COLO829 (cell line): ENCODE data around the gene ECT2.
"Not testable (repeated sequence)": the region's sequence is repeated elsewhere in the genome, so short reads cannot be mapped to it uniquely, and the experiment has no call there.

Experiments
- DNase-seq: peaks from one replicate; pipeline ENCODE4 v3.0.0; 2012; ENCODE audit warnings: low spot score

ECT2 gene

GRCh38 chr3:172739462-172739861 is 11.1 kb upstream of the ECT2 start:
- no peak for DNase-seq

DNA sequence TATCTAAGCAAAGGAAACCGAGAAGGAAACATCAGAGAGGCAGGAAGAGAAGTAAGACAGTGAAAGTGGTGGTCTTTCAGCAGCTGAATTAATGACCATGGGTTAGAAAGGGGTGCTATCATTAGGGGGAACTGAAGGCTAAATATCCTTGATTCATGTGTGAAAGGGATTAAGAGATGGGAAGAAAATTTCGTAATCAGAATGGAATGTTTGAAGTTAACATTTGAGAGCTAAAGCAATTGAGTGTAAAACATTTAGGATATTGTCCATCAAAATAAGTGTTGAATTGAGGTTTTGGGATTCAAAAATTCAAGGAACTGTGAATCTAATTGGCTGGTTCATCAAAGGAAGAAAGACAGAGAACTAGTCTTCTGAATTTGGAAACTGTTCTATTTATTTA is 4.1 kb upstream of the ECT2 start:
- no peak for DNase-seq

DNA sequence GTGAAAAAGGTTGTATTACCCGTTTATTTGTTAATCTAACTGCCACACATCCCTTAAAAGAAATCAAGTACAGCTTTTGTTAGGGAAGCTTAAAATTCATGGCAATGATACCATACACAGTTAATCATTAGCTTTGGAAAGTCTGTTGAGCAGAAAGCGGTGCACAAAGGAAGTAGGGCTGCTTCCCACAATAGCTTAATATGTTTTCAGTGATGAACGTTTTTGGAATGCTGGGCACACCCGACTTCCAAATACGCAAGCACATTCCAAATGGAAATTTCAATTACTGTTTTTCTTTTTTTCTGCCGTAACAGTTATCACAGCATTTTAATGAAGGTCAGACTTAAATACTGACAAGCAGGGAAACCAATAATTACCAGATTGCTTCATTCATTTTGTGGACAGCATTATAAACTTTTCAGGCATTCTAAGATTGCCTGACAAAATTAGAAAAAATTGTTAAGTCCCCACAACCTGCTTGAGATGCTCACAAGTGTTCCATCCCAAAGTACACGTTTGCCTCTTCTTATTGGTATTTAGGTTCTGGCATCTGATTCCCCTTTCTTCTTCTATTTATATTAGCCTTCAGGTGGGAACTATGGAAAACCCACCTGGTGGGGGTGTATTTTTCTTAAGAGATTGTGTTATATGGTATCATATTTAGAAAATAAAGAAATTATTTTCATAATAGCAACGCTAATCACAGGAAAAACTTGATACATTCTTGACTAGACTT is 1.1 kb upstream of the ECT2 start:
- DNase-seq, result peak; percentile 68

GRCh38 chr3:172750069-172750367 is 508 bp upstream of the ECT2 start:
- no peak for DNase-seq

- DNase-seq, result peak; percentile 31
These were observed 714 bp downstream of the ECT2 start for GRCh38 chr3:172751175-172751704.

GRCh38 chr3:172752651-172753050 is 2.1 kb downstream of the ECT2 start:
- no peak for DNase-seq

DNA sequence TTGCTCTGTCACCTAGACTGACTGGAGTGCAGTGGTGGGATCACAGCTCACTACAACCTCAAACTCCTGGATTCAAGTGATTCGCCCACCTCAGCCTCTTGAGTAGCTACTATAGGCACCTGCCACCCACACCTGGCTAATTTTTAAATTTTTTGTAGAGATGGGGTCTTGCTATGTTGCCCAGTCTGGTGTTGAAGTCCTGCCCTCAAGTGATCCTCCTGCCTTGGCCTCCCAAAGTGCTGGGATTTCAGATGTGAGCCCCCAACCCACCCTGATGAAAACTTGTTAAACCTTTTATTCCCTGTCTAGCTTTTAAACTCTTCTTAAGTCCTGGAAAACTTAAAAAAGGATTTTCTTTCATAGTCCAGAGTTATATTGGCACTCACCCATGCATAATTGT is 2.6 kb downstream of the ECT2 start:
- DNase-seq, result no peak

- not testable (repeated sequence) for DNase-seq
These were observed 9.9 kb downstream of the ECT2 start for GRCh38 chr3:172760416-172760815.

DNA sequence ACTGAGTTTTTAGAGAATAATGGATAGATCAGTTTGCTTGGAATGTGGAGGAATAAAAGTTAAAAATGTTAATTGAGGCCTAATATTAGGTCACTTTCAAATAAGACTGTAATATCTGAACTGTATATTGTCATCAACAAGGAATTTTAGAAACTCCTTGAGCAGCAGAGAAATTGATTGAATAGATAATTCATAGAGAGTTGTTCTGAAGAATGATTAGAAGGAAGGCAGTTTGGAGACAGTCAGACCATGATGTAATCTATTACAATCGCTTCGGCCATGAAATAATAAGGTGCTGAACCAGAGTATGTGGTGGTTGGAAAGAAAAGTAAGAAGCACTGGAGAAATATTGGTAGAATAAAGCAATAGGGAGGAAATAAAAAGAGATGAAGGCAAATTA is 15.7 kb downstream of the ECT2 start:
- DNase-seq, result no peak

GRCh38 chr3:172766718-172767405 is 16.3 kb downstream of the ECT2 start:
- no peak for DNase-seq

GRCh38 chr3:172770382-172770781 is 19.9 kb downstream of the ECT2 start:
- no peak for DNase-seq

DNA sequence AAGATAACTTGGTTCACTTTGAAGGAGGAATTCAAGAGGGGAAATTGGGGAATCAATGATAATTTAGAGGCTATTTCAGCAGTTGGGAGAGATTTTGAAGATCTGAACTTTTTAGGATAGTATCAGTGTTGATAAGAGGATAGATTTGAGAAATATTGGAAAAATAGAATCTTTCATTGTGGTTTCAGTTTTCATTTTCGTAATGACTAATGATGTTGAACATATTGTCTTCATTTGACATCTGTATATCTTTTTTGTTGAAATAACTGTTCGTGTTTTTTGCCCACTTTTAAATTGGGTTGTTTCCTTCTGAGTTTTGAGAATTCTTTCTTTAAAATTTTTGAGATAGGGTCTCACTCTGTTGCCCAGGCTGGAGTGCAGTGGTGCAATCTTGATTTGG is 21.1 kb downstream of the ECT2 start:
- no peak for DNase-seq

- DNase-seq, result no peak
These were observed 25.7 kb downstream of the ECT2 start for GRCh38 chr3:172776049-172776717.

- DNase-seq, result no peak
These were observed 27.4 kb downstream of the ECT2 start for GRCh38 chr3:172777901-172778300.

GRCh38 chr3:172782235-172782634 is 31.7 kb downstream of the ECT2 start:
- DNase-seq, result no peak

DNA sequence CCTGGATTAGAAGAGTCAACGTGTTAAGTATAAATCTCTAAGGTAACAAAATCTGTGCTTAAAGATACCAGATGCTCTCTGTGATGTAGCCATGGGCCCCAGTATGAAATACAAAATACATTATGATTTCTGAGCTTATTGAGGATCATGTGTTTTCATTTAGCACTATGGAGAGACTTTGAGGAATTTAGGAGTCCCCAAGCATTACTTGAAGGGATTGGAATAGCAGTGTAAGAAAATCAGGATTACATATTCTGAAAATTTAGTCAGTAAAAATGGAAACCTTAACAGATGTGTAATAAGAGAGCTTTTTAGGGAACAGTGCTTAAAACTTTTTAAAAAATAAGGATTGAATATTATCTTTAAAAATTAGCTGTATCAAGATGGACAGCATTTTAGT is 35.5 kb downstream of the ECT2 start:
- no peak for DNase-seq

- DNase-seq, result no peak
These were observed 36.5 kb downstream of the ECT2 start for GRCh38 chr3:172787019-172787418.

DNA sequence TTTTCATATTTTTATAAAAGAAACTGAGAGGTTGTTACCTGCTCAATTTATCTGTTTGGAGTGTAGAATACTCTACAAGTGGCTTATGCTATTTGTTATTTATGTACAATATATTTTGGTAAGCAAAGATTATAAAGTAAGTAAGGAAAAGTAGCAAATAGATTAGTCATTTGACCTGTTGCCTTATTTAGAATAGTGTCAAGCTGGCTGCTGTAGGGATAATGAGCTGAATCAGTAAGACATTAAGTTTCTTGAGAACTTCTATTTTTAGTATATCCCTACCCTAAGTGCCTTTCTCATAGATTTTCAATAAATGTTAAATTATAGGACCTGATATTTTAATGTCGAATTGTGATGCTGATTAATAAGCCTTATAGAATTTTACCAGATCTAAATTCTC is 37.2 kb downstream of the ECT2 start:
- no peak for DNase-seq

DNA sequence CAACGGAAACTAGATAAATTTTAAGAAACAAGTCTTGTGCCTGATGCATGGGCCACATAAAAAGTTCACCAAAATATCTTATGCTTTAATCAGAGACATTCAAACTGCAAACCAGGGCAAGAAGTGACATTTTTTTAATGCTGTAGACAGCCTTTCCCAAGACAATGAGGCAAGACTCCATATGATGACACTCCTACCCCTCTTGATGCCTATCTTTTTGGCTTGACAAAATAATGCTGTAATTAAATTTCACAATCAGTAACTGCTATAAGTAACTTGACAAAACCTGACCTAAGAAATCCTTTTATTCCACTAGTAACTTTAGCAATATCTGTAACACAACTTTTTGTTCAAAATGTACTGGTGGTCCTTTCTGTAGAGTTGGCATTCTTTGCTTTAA is 48.7 kb downstream of the ECT2 start:
- no peak for DNase-seq

- no peak for DNase-seq
These were observed 49.6 kb downstream of the ECT2 start for GRCh38 chr3:172800156-172800555.

DNA sequence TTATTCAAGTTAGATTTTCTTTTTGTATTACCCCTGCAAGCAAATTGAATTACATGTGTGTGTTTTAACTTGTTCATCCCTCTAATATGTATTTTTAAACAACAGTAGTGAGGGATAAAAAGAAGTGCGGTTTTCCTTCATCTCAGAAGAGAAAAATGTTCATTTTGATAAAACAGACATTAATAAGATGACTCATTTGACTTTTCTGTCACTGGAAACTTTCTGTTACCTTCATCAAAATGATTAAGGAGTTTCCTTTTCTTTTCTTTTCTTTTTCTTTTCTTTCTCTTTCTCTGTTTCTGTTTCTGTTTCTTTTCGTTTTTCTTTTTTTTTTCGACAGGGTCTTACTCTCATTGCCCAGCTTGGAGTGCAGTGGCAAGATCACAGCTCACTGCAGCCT is 53.0 kb downstream of the ECT2 start:
- DNase-seq, result no peak

DNA sequence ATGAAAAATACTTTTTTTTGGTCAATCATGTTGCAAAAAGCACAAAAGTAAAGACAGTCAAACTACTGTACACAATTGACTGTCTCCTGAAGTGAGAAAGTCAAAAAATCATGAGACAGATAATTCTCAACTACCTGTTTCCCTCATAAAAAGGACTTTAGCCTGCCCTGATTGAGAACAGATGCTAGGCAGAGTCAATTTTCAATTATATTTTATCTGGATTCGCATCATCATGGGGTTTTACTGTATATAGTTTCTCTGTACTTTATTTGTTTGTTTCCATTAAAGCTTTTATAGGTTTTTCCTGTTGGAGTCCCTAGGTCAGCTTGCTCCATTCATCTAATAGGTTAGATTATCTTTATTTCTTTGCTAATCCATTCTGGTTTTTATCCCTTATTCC is 53.8 kb downstream of the ECT2 start:
- DNase-seq, result no peak

- DNase-seq, result peak; percentile 14
These were observed 58.5 kb downstream of the ECT2 start for GRCh38 chr3:172808969-172809546.
